Measurements from ENCODE around the gene AP2A1. TPM values are rescaled to one million over a fixed set of nuclear protein-coding genes. Genes with fewer than 3 reads are reported as not detected.

The AP2A1 gene
- total and polyA plus RNA-seq, 9 of the 15 experiments (the other 6 are each of a cell fraction or from before 2014, with no cell fraction given) = 0.55 to 150 (median 31.9) TPM

- TF ChIP-seq MBD1 (CRISPR knock-in tag; IDR thresholded peaks at IDR 0.05) = no peak
These were observed 62.4 kb downstream of the AP2A1 start (continued) for GRCh38 chr19:49829200-49829599.

- Histone ChIP-seq H3K9ac (ENCODE audit: insufficient read depth in 1 of 2, low read depth in 2 of 2, low read length in 2 of 2) (no peak overlapping the region), H3K27me3 (ENCODE audit: control insufficient read depth in 2 of 2, insufficient read depth in 2 of 2, low read length in 2 of 2) (no peaks in the 10 kb centered on the region), H3K79me2 (ENCODE audit: control insufficient read depth, insufficient read depth, low read length) (peaks cover 7% of the 10 kb centered on the region; the same call in 1 of the 3 replicates), H2AFZ (ENCODE audit: low read depth, low read length) (no peak overlapping the region), H3K9me3 (replicated peaks; ENCODE audit: control insufficient read depth, insufficient read depth, low read depth, low read length) (no peaks in the 10 kb centered on the region), H3K4me3 (no peak overlapping the region), H3K27ac (ENCODE audit: extremely low read depth, low read depth, low read length) (no peak overlapping the region), H3K36me3 (ENCODE audit: control insufficient read depth, insufficient read depth, low read length) (peaks cover 79% of the 10 kb centered on the region; the same call in 2 of the 3 replicates), H3K4me1 (replicated peaks in 1 of 2; ENCODE audit: control insufficient read depth in 2 of 2, insufficient read depth in 2 of 2, low read length in 2 of 2) (peaks cover 0 to 16% of the 10 kb centered on the region in 2 experiments; a peak in 2 of 5 replicates), H4K20me1 (replicated peaks; ENCODE audit: control insufficient read depth, insufficient read depth, low read length) (no peaks in the 10 kb centered on the region), H3K4me2 (ENCODE audit: insufficient read depth, low read length) (no peak overlapping the region), H3K9me1 (ENCODE audit: control insufficient read depth, insufficient read depth, low read length) (no peaks in the 10 kb centered on the region)
- in situ Hi-C loops (cut with MboI) (no loop called here), intact Hi-C loops (cut with micrococcal nuclease) (no loop called here)
- ChIA-PET CTCF (ENCODE audit: low intra/inter-chr PET ratio) (no interaction called here), POLR2A (interaction anchor here (1.4 to 2.1 kb wide), 2 partner anchors 11 to 21 kb away, joined by 5 to 7 read pairs; partner anchors contain the start of gene PTOV1)
- DNase-seq (ENCODE audit: extremely low read depth in 1 of 4, low spot score in 3 of 4) = no peak
- WGBS (ENCODE audit: insufficient coverage, low coverage, missing lambda C conversion rate) = 89% methylated on average over 16 of the region's 18 CpGs
- FAIRE-seq = no peak
- ATAC-seq = no peak
- BruUV-seq (replicated peaks) = no TSS peak
- TF ChIP-seq SMARCB1 (IDR thresholded peaks at IDR 0.05; ENCODE audit: insufficient read length, low read depth) (no peak), RBM34 (IDR thresholded peaks at IDR 0.05; ENCODE audit: borderline replicate concordance, insufficient read depth, low read length) (no peak), ZFPM2 (CRISPR knock-in tag; IDR thresholded peaks at IDR 0.05) (no peak), HMG20A (CRISPR knock-in tag; conservative IDR thresholded peaks at IDR 0.05) (no peak), USF1 (CRISPR knock-in tag; IDR thresholded peaks at IDR 0.05) (no peak), POLR2B (IDR thresholded peaks at IDR 0.05; ENCODE audit: low read depth, partially characterized antibody) (no peak), ZNF57 (CRISPR knock-in tag; IDR thresholded peaks at IDR 0.05) (no peak), FOXO4 (CRISPR knock-in tag; IDR thresholded peaks at IDR 0.05) (no peak), GABPA (tag; conservative IDR thresholded peaks at IDR 0.05; ENCODE audit: low read depth) (no peak), ARID4B (CRISPR knock-in tag; IDR thresholded peaks at IDR 0.05) (no peak), ESRRA (IDR thresholded peaks at IDR 0.05; ENCODE audit: borderline replicate concordance, low read depth) (no peak), ZNF133 (CRISPR knock-in tag; IDR thresholded peaks at IDR 0.05) (no peak)
These were observed 62.9 kb downstream of the AP2A1 start for GRCh38 chr19:49829721-49830120.
